Endodermal cell (in vitro differentiated cells): ENCODE results near the gene CPT2. TPM values are rescaled to one million over a fixed set of nuclear protein-coding genes. Genes with fewer than 3 reads are reported as not detected.

Experiments used
- DNase-seq: peaks from one replicate; pipeline ENCODE4 v3.0.0-alpha.2; 2017
- H3K27ac ChIP-seq: 2 replicates; pipeline ENCODE4 v1.5.1; 2013; ENCODE audit warnings: mild to moderate bottlenecking, low read depth, low read length, moderate library complexity
- H3K27me3 ChIP-seq: 2 replicates; pipeline ENCODE4 v1.6.1; 2013; ENCODE audit warnings: mild to moderate bottlenecking, low read length, moderate library complexity; ENCODE audit not compliant: insufficient read depth, control insufficient read depth, poor library complexity, severe bottlenecking
- H3K36me3 ChIP-seq: 2 replicates; pipeline ENCODE4 v1.7.0; 2013; ENCODE audit warnings: mild to moderate bottlenecking, low read length, moderate library complexity; ENCODE audit not compliant: control insufficient read depth, insufficient read depth
- H3K4me1 ChIP-seq: one replicate; pipeline ENCODE4 v1.7.0; 2013; ENCODE audit warnings: low read length; ENCODE audit not compliant: control insufficient read depth, insufficient read depth
- H3K4me3 ChIP-seq: 2 replicates; pipeline ENCODE4 v1.5.1; 2013; ENCODE audit warnings: mild to moderate bottlenecking, low read length, moderate library complexity
- H3K9ac ChIP-seq: 2 replicates; pipeline ENCODE4 v1.6.1; 2013; ENCODE audit warnings: mild to moderate bottlenecking, low read length, moderate library complexity; ENCODE audit not compliant: poor library complexity, severe bottlenecking; ENCODE audit errors: extremely low read depth
- H3K9me3 ChIP-seq: 2 replicates; pipeline ENCODE4 v1.6.1; 2013; ENCODE audit warnings: mild to moderate bottlenecking, low read length, moderate library complexity; ENCODE audit not compliant: control insufficient read depth
- H3K27ac Mint-ChIP-seq: 2 replicates; pipeline ENCODE4 v1.8.0; 2020; ENCODE audit warnings: mixed read lengths
- H3K27me3 Mint-ChIP-seq: 2 replicates; pipeline ENCODE4 v1.8.0; 2021; ENCODE audit warnings: mild to moderate bottlenecking, mixed read lengths; ENCODE audit not compliant: insufficient read depth
- H3K36me3 Mint-ChIP-seq: 2 replicates; pipeline ENCODE4 v1.8.0; 2020; ENCODE audit warnings: low read depth, mixed read lengths
- H3K4me1 Mint-ChIP-seq: 2 replicates; pipeline ENCODE4 v1.8.0; 2020; ENCODE audit warnings: mixed read lengths
- H3K4me3 Mint-ChIP-seq: 2 replicates; pipeline ENCODE4 v1.8.0; 2020; ENCODE audit warnings: mild to moderate bottlenecking, moderate library complexity, mixed read lengths
- H3K9me3 Mint-ChIP-seq: 2 replicates; pipeline ENCODE4 v1.8.0; 2020; ENCODE audit warnings: mild to moderate bottlenecking, mixed read lengths
- WGBS, 2 experiments: methylation state at CpG; one replicate each; pipeline versions ENCODE4 v1.1.5 to v1.1.7; 2013; ENCODE audit warnings: missing lambda C conversion rate in 2 of 2, mixed read lengths in 1 of 2; ENCODE audit not compliant: insufficient coverage in 1 of 2, insufficient read length in 1 of 2; 5-methylcytosine and 5-hydroxymethylcytosine counted together
- total RNA-seq, 2 donors: library from RNA; stranded (reverse); fragmentation: NEBNext Ultra II Directional in 1 of 2; extraction: Animal tissue kit (Norgen Biotek cat#: 25700) in 1 of 2; gene quantifications; 2 replicates in 1 of 2; 3 replicates in 1 of 2; pipeline ENCODE4 v1.2.1, GENCODE V29; 2021
- TF ChIP-seq, protein P1 (sequence below): fragments of 200-600 bp; sonication (generic); conservative IDR thresholded peaks from 2 replicates; pipeline ENCODE4 v1.5.0; 2021; ENCODE audit warnings: antibody characterized with exemption, mild to moderate bottlenecking

CPT2 gene
- total RNA-seq, 2 donors from 2014 or later: 28.7 to 31.3 TPM

DNA sequence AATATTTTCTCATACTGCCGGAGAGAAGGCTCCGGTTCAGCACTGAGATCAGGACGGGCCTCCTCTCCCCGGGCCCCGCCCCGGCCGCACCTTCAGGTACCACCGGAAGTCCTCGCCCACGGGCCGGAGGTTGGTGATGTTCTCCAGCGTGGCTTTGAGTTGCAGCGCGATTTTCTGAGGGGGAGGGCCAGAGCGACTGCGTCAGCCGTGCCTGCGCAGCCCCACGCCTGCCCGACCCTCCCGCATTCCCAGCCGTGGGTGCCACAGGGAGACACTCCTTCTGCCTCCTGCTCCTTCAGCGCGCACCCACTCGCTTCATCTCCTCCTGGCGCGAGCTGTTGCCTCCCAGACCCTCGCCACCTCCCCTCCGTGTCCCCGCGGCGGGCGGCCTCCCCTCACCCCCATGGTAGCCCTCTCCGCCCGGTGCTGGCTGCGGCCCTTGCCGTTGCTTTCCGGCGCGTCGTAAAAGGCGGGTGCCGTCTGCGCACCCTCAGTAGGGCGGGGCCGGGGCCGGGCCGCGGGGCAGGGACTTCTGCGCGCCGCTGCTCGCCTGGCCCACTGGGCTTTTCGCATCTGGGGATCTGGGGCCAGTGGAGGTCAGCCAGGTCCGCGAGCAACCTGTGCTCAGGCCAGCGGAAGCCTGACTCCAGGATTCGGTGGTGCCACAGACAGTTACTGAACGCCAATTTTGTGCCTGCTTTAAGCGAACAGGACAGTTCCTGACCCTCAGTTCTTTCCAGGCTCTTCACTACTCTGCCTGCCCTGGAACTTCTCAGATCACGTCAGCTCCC is 23.7 kb downstream of the CPT2 start, which contains the start of gene CZIB:
Gene CZIB (minus strand): TSS at position 464 of the 791 bp plus-strand sequence. CDS start 59 bp downstream, at position 405.
- peak within 1 kb of the TSS; percentile 86 for H3K4me3 Mint-ChIP-seq
- Histone ChIP-seq H3K9ac (peak within 1 kb of the TSS; percentile 52), H3K27ac (peak within 1 kb of the TSS; percentile 70), H3K27me3 (no peaks in the 10 kb centered on the region), H3K4me1 (no peaks in the 10 kb centered on the region), H3K36me3 (peaks cover 23% of the 10 kb centered on the region), H3K9me3 (no peaks in the 10 kb centered on the region), H3K4me3 (peak within 1 kb of the TSS; percentile 95)
- H3K27ac Mint-ChIP-seq: peak within 1 kb of the TSS; percentile 87
- peak; percentile 98 for DNase-seq
- H3K9me3 Mint-ChIP-seq: no peaks in the 10 kb centered on the region
- peaks cover 1% of the 10 kb centered on the region for H3K27me3 Mint-ChIP-seq
- H3K36me3 Mint-ChIP-seq: peaks cover 12% of the 10 kb centered on the region
- peaks cover 12% of the 10 kb centered on the region for H3K4me1 Mint-ChIP-seq
- WGBS, 2 experiments: 1 to 3% methylated on average over 20 to 61 of the region's 61 CpGs
- TF ChIP-seq, protein P1, sequence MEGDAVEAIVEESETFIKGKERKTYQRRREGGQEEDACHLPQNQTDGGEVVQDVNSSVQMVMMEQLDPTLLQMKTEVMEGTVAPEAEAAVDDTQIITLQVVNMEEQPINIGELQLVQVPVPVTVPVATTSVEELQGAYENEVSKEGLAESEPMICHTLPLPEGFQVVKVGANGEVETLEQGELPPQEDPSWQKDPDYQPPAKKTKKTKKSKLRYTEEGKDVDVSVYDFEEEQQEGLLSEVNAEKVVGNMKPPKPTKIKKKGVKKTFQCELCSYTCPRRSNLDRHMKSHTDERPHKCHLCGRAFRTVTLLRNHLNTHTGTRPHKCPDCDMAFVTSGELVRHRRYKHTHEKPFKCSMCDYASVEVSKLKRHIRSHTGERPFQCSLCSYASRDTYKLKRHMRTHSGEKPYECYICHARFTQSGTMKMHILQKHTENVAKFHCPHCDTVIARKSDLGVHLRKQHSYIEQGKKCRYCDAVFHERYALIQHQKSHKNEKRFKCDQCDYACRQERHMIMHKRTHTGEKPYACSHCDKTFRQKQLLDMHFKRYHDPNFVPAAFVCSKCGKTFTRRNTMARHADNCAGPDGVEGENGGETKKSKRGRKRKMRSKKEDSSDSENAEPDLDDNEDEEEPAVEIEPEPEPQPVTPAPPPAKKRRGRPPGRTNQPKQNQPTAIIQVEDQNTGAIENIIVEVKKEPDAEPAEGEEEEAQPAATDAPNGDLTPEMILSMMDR: no peak

DNA sequence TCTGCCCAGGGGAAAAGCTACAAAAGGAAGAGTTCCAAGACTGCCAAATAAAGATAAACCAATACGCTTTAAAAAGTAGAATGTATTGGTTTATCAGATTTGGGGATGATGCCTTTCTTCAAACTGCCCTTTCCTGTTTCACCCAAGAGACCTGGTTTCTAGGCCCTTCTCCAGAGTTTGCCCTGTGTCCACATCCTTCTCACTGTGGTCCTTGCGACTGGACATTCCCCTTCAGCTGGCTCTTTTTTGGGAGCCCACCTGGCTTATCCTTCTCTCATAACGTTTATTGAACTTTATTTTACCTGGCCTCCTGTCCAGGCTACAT is 24.3 kb downstream of the CPT2 start:
- TF ChIP-seq, protein P1: no peak
- H3K36me3 ChIP-seq: peaks cover 23% of the 10 kb centered on the region
- WGBS, 2 experiments: 82 to 92% methylated on average over 2 to 3 of the region's 3 CpGs
- H3K9ac ChIP-seq: peak overlapping the region; percentile 52
- H3K4me3 Mint-ChIP-seq: peak overlapping the region; percentile 86
- no peaks in the 10 kb centered on the region for H3K4me1 ChIP-seq
- H3K27me3 Mint-ChIP-seq: peaks cover 1% of the 10 kb centered on the region
- H3K27ac ChIP-seq: peak overlapping the region; percentile 14
- DNase-seq: no peak
- no peaks in the 10 kb centered on the region for H3K9me3 Mint-ChIP-seq
- H3K9me3 ChIP-seq: no peaks in the 10 kb centered on the region
- peaks cover 12% of the 10 kb centered on the region for H3K4me1 Mint-ChIP-seq
- H3K27ac Mint-ChIP-seq: peak overlapping the region; percentile 87
- H3K4me3 ChIP-seq: peak overlapping the region; percentile 95
- H3K36me3 Mint-ChIP-seq: peaks cover 12% of the 10 kb centered on the region
- no peaks in the 10 kb centered on the region for H3K27me3 ChIP-seq

DNA sequence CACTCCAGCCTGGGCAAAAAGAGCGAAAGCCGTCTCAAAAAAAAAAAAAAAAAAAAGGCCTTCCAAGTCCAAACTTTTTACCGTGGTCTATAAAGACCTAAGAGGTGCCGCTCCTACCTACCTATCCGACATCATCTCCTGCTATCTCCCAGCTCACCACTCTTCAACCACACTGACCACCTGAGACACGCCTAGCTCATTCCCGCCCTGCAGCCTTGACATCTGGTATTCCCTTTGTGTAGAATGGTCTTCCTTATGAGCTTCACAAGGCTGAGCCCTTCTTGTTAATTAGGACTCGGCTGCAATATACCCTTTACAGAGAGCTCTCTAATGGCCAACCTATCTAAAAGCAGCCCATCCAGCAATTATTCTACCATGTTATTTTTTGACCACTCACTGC is 41.0 kb downstream of the CPT2 start:
- Histone ChIP-seq H3K4me1 (no peaks in the 10 kb centered on the region), H3K27ac (no peak overlapping the region), H3K36me3 (peaks cover 40% of the 10 kb centered on the region), H3K27me3 (no peaks in the 10 kb centered on the region), H3K4me3 (peak overlapping the region; percentile 98), H3K9me3 (no peaks in the 10 kb centered on the region), H3K9ac (peak overlapping the region; percentile 95)
- Mint-ChIP-seq H3K36me3 (peaks cover 24% of the 10 kb centered on the region), H3K9me3 (no peaks in the 10 kb centered on the region), H3K4me1 (peaks cover 7% of the 10 kb centered on the region), H3K4me3 (peak overlapping the region; percentile 96), H3K27ac (peak overlapping the region; percentile 97), H3K27me3 (no peaks in the 10 kb centered on the region)
- TF ChIP-seq, protein P1: no peak
- WGBS, 2 experiments: 30 to 51% methylated on average over 2 to 8 of the region's 8 CpGs
- no peak for DNase-seq
